HuH-7 (cell line): ENCODE measurements around the gene EHF.
A peak's percentile ranks its signal among the peaks of the same experiment; 100 is the strongest.

Source experiments
- DNase-seq: peaks from one replicate; pipeline ENCODE4 v3.0.0; 2011; ENCODE audit warnings: low spot score

Gene EHF

GRCh38 chr11:34625576-34625975, 4.7 kb downstream of the EHF start:
- no peak for DNase-seq

GRCh38 chr11:34626393-34626792, 5.5 kb downstream of the EHF start:
- DNase-seq: no peak

- DNase-seq: no peak
Measured at GRCh38 chr11:34627197-34627596, 6.3 kb downstream of the EHF start.

GRCh38 chr11:34629711-34630110, 8.8 kb downstream of the EHF start:
- DNase-seq: no peak

GRCh38 chr11:34630544-34630943, 9.7 kb downstream of the EHF start:
- no peak for DNase-seq

GRCh38 chr11:34631297-34631696, 10.4 kb downstream of the EHF start:
- DNase-seq: no peak

GRCh38 chr11:34631737-34632104, 10.8 kb downstream of the EHF start:
- DNase-seq: no peak

- no peak for DNase-seq
Measured at GRCh38 chr11:34632105-34632791, 11.4 kb downstream of the EHF start.

GRCh38 chr11:34633640-34633989, 12.7 kb downstream of the EHF start:
- DNase-seq: no peak

- DNase-seq: no peak
Measured at GRCh38 chr11:34633990-34634693, 13.2 kb downstream of the EHF start.

- no peak for DNase-seq
Measured at GRCh38 chr11:34634694-34635062, 13.8 kb downstream of the EHF start.

- no peak for DNase-seq
Measured at GRCh38 chr11:34636127-34636526, 15.2 kb downstream of the EHF start.

- no peak for DNase-seq
Measured at GRCh38 chr11:34637303-34637702, 16.4 kb downstream of the EHF start.

- DNase-seq: no peak
Measured at GRCh38 chr11:34638897-34639296, 18.0 kb downstream of the EHF start.

- DNase-seq: no peak
Measured at GRCh38 chr11:34639545-34639944, 18.7 kb downstream of the EHF start.

- peak; percentile 65 for DNase-seq
Measured at GRCh38 chr11:34640050-34640923, 19.4 kb downstream of the EHF start.

- DNase-seq: no peak
Measured at GRCh38 chr11:34640924-34641275, 20.0 kb downstream of the EHF start.

- DNase-seq: no peak
Measured at GRCh38 chr11:34641456-34641855, 20.6 kb downstream of the EHF start.

GRCh38 chr11:34642001-34642554, 21.2 kb downstream of the EHF start:
- DNase-seq: no peak

GRCh38 chr11:34642873-34643272, 22.0 kb downstream of the EHF start:
- no peak for DNase-seq

- no peak for DNase-seq
Measured at GRCh38 chr11:34643311-34643710, 22.4 kb downstream of the EHF start.

GRCh38 chr11:34643846-34644245, 23.0 kb downstream of the EHF start:
- no peak for DNase-seq
